DND-41 (cell line): ENCODE data around the gene CPAMD8.

Source experiments
- ATAC-seq: fragments of 200-7000 bp; cut with Tn5 transposase; 3 replicates; pipeline ENCODE4 v1.9.1; 2021; ENCODE audit warnings: low read depth; ENCODE audit not compliant: insufficient read depth
- DNase-seq: peaks from one replicate; pipeline ENCODE4 v3.0.0-alpha.2; 2020
- H2AFZ ChIP-seq: 2 replicates; pipeline ENCODE4 v1.6.0; 2012; ENCODE audit warnings: low read depth, low read length
- H3K27ac ChIP-seq: 2 replicates; pipeline ENCODE4 v1.5.1; 2012; ENCODE audit warnings: low read length, inconsistent platforms
- H3K27me3 ChIP-seq: fragments of 200-600 bp; sonication (generic); 2 replicates; pipeline ENCODE4 v1.6.0; 2012; ENCODE audit warnings: low read length, mild to moderate bottlenecking, inconsistent platforms; ENCODE audit not compliant: insufficient read depth, poor library complexity
- H3K36me3 ChIP-seq: 2 replicates; pipeline ENCODE4 v1.5.1; 2012; ENCODE audit warnings: low read length, inconsistent platforms; ENCODE audit not compliant: insufficient read depth
- H3K4me1 ChIP-seq: 2 replicates; pipeline ENCODE4 v1.5.1; 2012; ENCODE audit warnings: mild to moderate bottlenecking, low read length; ENCODE audit not compliant: insufficient read depth
- H3K4me2 ChIP-seq: 2 replicates; pipeline ENCODE4 v1.6.0; 2012; ENCODE audit warnings: mild to moderate bottlenecking, moderate library complexity, low read length, inconsistent platforms; ENCODE audit not compliant: insufficient read depth
- H3K4me3 ChIP-seq, 2 experiments: fragments of 200-600 bp in 1 of 2; shearing (Covaris generic) in 1 of 2; 2 replicates each; pipeline ENCODE4 v1.5.1; 2012 to 2016; ENCODE audit warnings: inconsistent platforms in 2 of 2, low read length in 2 of 2, mild to moderate bottlenecking in 2 of 2, low read depth in 1 of 2, moderate library complexity in 1 of 2
- H3K79me2 ChIP-seq: 2 replicates; pipeline ENCODE4 v1.6.0; 2012; ENCODE audit warnings: low read length, inconsistent platforms; ENCODE audit not compliant: insufficient read depth
- H3K9ac ChIP-seq: 2 replicates; pipeline ENCODE4 v1.6.0; 2012; ENCODE audit warnings: low read depth, mild to moderate bottlenecking, inconsistent platforms, low read length, moderate library complexity
- H3K9me3 ChIP-seq: 2 replicates; pipeline ENCODE4 v1.5.1; 2012; ENCODE audit warnings: low read length, moderate library complexity, mild to moderate bottlenecking, inconsistent platforms; ENCODE audit not compliant: insufficient read depth, severe bottlenecking
- H4K20me1 ChIP-seq: 2 replicates; pipeline ENCODE4 v1.6.0; 2012; ENCODE audit warnings: low read length; ENCODE audit not compliant: insufficient read depth
- CTCF ChIP-seq: IDR thresholded peaks from 2 replicates; pipeline ENCODE4 v1.5.1; 2012; ENCODE audit warnings: borderline replicate concordance, low read length, moderate library complexity, mild to moderate bottlenecking; ENCODE audit not compliant: poor library complexity, severe bottlenecking; ENCODE audit errors: extremely low read depth
- EZH2 ChIP-seq: IDR thresholded peaks from 3 replicates; pipeline ENCODE4 v1.6.1; 2012; ENCODE audit warnings: borderline replicate concordance, low read depth, mild to moderate bottlenecking, moderate library complexity, low read length, inconsistent platforms; ENCODE audit not compliant: severe bottlenecking

The CPAMD8 gene

DNA sequence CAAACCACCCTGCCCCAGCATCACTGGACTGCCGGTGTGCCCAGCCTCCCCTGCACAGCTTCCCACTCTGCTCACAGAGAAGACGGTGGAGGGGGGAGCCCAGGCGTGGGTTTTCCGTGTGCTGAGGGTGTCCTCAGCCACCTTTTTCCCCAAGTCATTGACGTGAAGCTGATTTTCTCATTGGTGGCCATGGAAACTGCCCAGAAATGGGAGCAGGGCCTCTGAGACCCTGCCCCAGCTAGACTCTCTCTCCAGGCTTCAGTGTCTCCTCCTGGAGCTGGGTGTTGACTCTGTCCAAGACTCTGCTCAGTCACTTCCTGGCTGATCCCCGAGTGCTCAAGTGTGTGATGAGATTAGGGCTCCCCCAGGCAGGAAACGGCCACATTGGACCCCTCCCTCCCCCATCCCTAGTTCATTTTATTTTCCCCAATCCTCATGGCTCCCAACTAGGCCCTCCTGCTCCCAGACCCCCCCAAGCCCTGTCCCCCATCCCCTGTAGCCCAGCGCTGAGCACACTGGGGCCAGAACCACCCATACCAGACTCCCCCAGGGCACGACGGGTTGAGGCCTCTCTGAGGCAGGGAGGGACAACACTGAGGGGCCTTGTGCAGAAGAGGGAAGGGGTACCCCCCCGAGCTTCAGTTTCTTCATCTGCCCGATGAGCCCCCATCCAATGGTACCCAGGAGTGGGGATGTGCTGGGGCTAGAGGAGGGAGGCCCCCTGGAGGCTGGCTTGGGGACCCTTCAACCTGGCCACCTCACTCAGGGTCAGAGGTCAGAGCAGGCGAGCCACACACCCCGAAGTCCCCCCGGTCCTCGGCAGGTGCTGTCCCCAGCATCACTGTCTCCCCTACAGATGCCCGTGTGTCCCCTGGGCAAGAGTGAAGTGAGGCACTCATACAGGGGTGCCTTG is 139.0 kb downstream of the CPAMD8 start:
- Histone ChIP-seq H3K27me3 (no peaks in the 10 kb centered on the region), H3K9ac (no peak overlapping the region), H3K9me3 (peaks cover 2% of the 10 kb centered on the region), H3K4me3 (no peak overlapping the region), H3K36me3 (no peaks in the 10 kb centered on the region), H2AFZ (no peak overlapping the region), H3K27ac (no peak overlapping the region), H3K79me2 (no peaks in the 10 kb centered on the region), H4K20me1 (no peaks in the 10 kb centered on the region), H3K4me1 (no peaks in the 10 kb centered on the region), H3K4me2 (no peak overlapping the region)
- DNase-seq, result no peak
- TF ChIP-seq CTCF (no peak), EZH2 (no peak)
- no peak for ATAC-seq

- no peak overlapping the region for H3K4me3 ChIP-seq
- H3K4me2 ChIP-seq, result no peak overlapping the region
- TF ChIP-seq CTCF (no peak), EZH2 (no peak)
- DNase-seq (no peak), ATAC-seq (no peak)
- H3K4me1 ChIP-seq, result no peaks in the 10 kb centered on the region
- H3K27ac ChIP-seq, result no peak overlapping the region
- no peak overlapping the region for H2AFZ ChIP-seq
- no peak overlapping the region for H3K9ac ChIP-seq
- H4K20me1 ChIP-seq, result no peaks in the 10 kb centered on the region
- H3K79me2 ChIP-seq, result no peaks in the 10 kb centered on the region
- no peaks in the 10 kb centered on the region for H3K36me3 ChIP-seq
- H3K27me3 ChIP-seq, result no peaks in the 10 kb centered on the region
- H3K9me3 ChIP-seq, result peaks cover 14% of the 10 kb centered on the region
Observed at GRCh38 chr19:16886305-16886880, 140.2 kb downstream of the CPAMD8 start.

- Histone ChIP-seq H3K9ac (no peak overlapping the region), H3K36me3 (peaks cover 7% of the 10 kb centered on the region), H3K4me2 (no peak overlapping the region), H3K27ac (no peak overlapping the region), H3K9me3 (peaks cover 24% of the 10 kb centered on the region), H3K4me3 (no peak overlapping the region), H3K27me3 (no peaks in the 10 kb centered on the region), H3K79me2 (no peaks in the 10 kb centered on the region), H2AFZ (no peak overlapping the region), H4K20me1 (no peaks in the 10 kb centered on the region), H3K4me1 (no peaks in the 10 kb centered on the region)
- TF ChIP-seq CTCF, result no peak
- DNase-seq (no peak), ATAC-seq (no peak)
Observed at GRCh38 chr19:16885166-16885565, 141.4 kb downstream of the CPAMD8 start.
